ENCODE data around the gene SLAMF9.

- no peak for TF ChIP-seq POLR2A (IDR thresholded peaks at IDR 0.05; ENCODE audit: low read length)
- no peak for TF ChIP-seq GATA1 (IDR thresholded peaks at IDR 0.05; ENCODE audit: low read depth, low read length)
Measured at GRCh38 chr1:159922511-159923202, 31.4 kb downstream of the SLAMF9 start.
